H1 (cell line): ENCODE results near the gene ANGPTL5.

Source experiments
- EP300 ChIP-seq, 2 experiments: IDR thresholded peaks; 1 replicate in 1 of 2; 2 replicates in 1 of 2; pipeline ENCODE4 v1.6.1; 2011 to 2012; ENCODE audit warnings: low read depth in 2 of 2, low read length in 2 of 2, mild to moderate bottlenecking in 2 of 2, borderline replicate concordance in 1 of 2, inconsistent platforms in 1 of 2, moderate library complexity in 1 of 2
- EZH2 ChIP-seq: fragments of 200-600 bp; sonication (generic); IDR thresholded peaks from 2 replicates; pipeline ENCODE4 v1.7.1; 2012; ENCODE audit warnings: low read depth, mild to moderate bottlenecking, moderate library complexity, low read length, inconsistent platforms; ENCODE audit not compliant: severe bottlenecking
- FOSL1 ChIP-seq: IDR thresholded peaks from 2 replicates; pipeline ENCODE4 v1.6.1; 2011; ENCODE audit warnings: mild to moderate bottlenecking, low read depth, low read length, moderate library complexity; ENCODE audit not compliant: insufficient read depth
- GABPA ChIP-seq: IDR thresholded peaks from 2 replicates; pipeline ENCODE4 v1.6.1; 2011; ENCODE audit warnings: mild to moderate bottlenecking, low read length, moderate library complexity, borderline replicate concordance; ENCODE audit not compliant: insufficient read depth
- HDAC2 ChIP-seq, 2 experiments: fragments of 300-600 bp in 1 of 2; sonication (generic) in 1 of 2; IDR thresholded peaks; 2 replicates each; pipeline ENCODE4 v1.6.1; 2011 to 2012; ENCODE audit warnings: low read depth in 2 of 2, low read length in 2 of 2, mild to moderate bottlenecking in 2 of 2, moderate library complexity in 2 of 2, borderline replicate concordance in 1 of 2, inconsistent platforms in 1 of 2
- KDM5A ChIP-seq: fragments of 200-600 bp; IDR thresholded peaks from 2 replicates; pipeline ENCODE4 v1.7.1; 2012; ENCODE audit warnings: mild to moderate bottlenecking, low read length, inconsistent platforms, mixed read lengths
- SIN3A ChIP-seq, 2 experiments: IDR thresholded peaks in 1 of 2; conservative IDR thresholded peaks in 1 of 2; 2 replicates each; pipeline ENCODE4 v1.6.1; 2011 to 2012; ENCODE audit warnings: low read length in 2 of 2, improper control_type of control experiment in 1 of 2, low read depth in 1 of 2, mild to moderate bottlenecking in 1 of 2
- SRF ChIP-seq: IDR thresholded peaks from 2 replicates; pipeline ENCODE4 v1.6.1; 2011; ENCODE audit warnings: mild to moderate bottlenecking, low read depth, low read length, moderate library complexity
- TF ChIP-seq, protein P1 (sequence below), 3 experiments: IDR thresholded peaks; 1 replicate in 2 of 3; 2 replicates in 1 of 3; pipeline versions ENCODE4 v1.5.1 to v1.6.1; 2011; ENCODE audit warnings: low read length in 3 of 3, mild to moderate bottlenecking in 3 of 3, inconsistent platforms in 2 of 3, low read depth in 1 of 3, moderate library complexity in 1 of 3; ENCODE audit not compliant: insufficient read depth in 1 of 3; ENCODE audit errors: control extremely low read depth in 1 of 3

DNA sequence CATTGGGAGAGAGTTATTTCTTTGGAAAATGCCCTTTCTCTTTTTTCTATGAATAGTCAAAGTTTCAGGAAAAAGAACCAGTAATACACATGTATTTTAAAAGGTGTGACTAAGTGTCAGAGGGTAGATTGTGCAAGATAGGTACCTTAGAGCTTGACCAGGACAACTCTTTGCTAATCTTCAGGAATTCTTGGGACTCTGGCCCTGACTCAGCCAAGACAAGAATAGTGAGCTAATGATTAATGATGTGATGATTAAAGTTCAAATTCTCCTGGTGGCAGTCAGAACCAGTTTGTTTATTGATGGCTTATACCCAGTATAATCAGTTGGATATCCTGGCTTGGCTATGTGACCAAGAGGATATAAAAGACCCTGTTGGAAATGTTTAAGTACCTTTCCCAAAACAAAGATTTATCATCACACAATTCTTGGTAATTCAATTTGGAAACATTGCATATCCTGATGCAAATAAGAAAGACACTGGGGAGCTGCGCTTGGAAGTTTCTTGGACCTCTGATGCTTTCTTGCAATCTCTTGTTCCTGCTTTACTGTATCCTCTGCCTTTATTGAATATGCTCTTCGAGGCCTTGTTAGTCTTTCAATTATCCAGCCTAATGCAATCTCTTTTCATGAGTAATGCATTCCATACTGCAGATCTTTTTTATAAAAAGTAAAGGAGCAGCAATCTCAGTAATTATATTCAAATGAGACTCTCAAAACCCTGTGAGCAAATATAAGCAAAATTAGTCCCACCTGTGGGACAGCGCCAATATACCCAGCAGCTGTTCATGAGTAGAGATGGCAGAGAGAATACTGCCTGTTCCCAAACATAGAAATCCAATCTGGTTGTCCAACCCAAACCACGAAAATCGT lies 49.5 kb downstream of the ANGPTL5 start:
- TF ChIP-seq, protein P1, sequence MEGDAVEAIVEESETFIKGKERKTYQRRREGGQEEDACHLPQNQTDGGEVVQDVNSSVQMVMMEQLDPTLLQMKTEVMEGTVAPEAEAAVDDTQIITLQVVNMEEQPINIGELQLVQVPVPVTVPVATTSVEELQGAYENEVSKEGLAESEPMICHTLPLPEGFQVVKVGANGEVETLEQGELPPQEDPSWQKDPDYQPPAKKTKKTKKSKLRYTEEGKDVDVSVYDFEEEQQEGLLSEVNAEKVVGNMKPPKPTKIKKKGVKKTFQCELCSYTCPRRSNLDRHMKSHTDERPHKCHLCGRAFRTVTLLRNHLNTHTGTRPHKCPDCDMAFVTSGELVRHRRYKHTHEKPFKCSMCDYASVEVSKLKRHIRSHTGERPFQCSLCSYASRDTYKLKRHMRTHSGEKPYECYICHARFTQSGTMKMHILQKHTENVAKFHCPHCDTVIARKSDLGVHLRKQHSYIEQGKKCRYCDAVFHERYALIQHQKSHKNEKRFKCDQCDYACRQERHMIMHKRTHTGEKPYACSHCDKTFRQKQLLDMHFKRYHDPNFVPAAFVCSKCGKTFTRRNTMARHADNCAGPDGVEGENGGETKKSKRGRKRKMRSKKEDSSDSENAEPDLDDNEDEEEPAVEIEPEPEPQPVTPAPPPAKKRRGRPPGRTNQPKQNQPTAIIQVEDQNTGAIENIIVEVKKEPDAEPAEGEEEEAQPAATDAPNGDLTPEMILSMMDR (IDR thresholded peaks at IDR 0.05; ENCODE audit: control extremely low read depth in 1 of 3, insufficient read depth in 1 of 3, low read depth in 1 of 3, low read length in 3 of 3): no peak
- TF ChIP-seq EP300 (IDR thresholded peaks at IDR 0.05; ENCODE audit: borderline replicate concordance in 1 of 2, low read depth in 2 of 2, low read length in 2 of 2) (no peak), FOSL1 (no peak), HDAC2 (IDR thresholded peaks at IDR 0.05; ENCODE audit: borderline replicate concordance in 1 of 2, low read depth in 2 of 2, low read length in 2 of 2) (no peak), SIN3A (conservative IDR thresholded peaks at IDR 0.05 in 1 of 2, IDR thresholded peaks at IDR 0.05 in 1 of 2; ENCODE audit: low read depth in 1 of 2, low read length in 2 of 2) (no peak), KDM5A (no peak), SRF (no peak), EZH2 (no peak), GABPA (no peak)
